GM18868 (cell line): ENCODE data around the gene NSMCE4A.
"Not testable (repeated sequence)": the region's sequence is repeated elsewhere in the genome, so short reads cannot be mapped to it uniquely, and the experiment has no call there.

ENCODE experiments used
- ATAC-seq: cut with Tn5 transposase; IDR thresholded peaks from one replicate; pipeline ENCODE4 v1.9.1; 2021; ENCODE audit warnings: mild to moderate bottlenecking, moderate library complexity; ENCODE audit not compliant: unreplicated experiment

NSMCE4A gene

DNA sequence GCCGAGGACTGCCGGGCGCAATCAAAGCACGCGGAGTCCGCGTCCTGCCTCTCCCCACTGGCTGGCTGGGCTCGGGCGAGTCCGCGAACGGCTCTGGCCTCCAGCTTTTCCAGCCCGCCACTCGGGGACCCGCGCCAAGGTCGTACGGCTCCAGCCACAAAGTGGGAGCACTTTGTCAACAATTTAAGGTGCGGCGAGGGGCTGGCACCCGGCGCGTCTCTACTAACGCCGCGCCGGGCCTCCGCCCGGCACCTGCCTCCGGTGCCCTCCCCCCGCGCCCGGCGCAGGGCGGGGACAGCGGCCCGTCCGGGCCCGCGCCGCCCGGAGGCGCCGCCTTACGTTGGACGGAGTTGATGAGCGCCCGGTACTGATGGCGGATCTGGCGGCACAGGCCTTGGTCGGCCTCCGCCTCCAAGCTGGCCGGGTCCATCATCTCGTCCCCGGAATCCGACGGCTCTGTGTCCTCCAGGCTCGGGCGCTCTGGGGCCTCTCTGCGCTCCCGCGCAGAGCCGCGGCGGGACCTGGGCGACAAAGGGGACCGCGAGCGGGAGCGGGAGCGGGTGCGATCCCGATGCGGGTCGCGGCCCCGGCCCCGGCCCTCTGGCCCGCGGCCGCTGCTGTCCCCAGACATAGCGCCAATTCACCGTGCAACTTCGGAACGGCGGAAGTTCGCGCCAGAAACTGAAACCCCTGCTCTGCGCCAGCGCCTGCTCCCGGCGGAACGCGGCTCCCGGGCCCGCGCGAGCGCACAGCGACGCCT is at the start of gene NSMCE4A:
NSMCE4A (minus strand) TSS at position 683 of the 760 bp plus-strand sequence; CDS start at position 631, 52 bp downstream.
- peak; percentile 88 for ATAC-seq

DNA sequence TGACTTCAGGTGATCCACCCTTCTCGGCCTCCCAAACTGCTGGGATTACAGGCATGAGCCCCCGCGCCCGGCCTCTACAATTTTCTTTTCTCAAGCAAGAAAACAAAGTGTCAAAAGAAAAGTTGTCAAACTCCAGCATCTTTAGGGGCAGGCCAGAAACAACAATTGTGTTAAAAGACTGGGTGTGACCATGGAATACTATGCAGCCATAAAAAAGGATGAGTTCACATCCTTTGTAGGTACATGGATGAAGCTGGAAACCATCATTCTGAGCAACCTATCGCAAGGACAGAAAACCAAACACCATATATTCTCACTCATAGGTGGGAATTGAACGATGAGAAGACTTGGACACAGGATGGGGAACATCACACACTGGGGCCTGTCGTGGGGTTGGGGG is 48.2 kb upstream of the NSMCE4A start:
- not testable (repeated sequence) for ATAC-seq

GRCh38 chr10:122022276-122022675 is 47.3 kb upstream of the NSMCE4A start:
- no peak for ATAC-seq

GRCh38 chr10:122021828-122022227 is 46.8 kb upstream of the NSMCE4A start:
- no peak for ATAC-seq

- ATAC-seq = no peak
These were observed 46.4 kb upstream of the NSMCE4A start for GRCh38 chr10:122021379-122021778.

- ATAC-seq = no peak
These were observed 45.2 kb upstream of the NSMCE4A start for GRCh38 chr10:122020226-122020625.

- no peak for ATAC-seq
These were observed 44.5 kb upstream of the NSMCE4A start for GRCh38 chr10:122019414-122019975.

DNA sequence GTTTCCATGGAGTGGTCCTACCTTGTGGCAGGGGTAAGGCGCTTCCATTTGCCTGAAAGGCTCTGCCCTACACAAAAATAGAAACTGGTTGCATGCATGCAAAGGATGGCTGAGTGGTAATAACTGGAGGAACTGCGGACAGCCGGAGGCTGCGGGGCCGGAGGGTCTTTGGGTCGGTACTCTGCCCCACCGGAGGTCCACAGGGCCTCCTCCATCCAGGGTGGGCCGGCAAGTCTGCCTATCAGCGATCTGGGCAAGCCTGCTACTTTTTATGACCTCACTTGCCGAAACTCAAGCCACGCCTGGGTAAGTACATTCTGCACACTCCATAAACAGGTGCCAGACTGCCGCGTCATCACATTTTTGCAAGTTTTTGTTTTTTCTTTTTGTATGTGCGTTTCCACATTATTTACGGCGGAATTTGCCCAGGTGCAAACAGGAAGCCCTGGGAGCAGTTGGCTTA is 44.0 kb upstream of the NSMCE4A start:
- ATAC-seq = no peak

DNA sequence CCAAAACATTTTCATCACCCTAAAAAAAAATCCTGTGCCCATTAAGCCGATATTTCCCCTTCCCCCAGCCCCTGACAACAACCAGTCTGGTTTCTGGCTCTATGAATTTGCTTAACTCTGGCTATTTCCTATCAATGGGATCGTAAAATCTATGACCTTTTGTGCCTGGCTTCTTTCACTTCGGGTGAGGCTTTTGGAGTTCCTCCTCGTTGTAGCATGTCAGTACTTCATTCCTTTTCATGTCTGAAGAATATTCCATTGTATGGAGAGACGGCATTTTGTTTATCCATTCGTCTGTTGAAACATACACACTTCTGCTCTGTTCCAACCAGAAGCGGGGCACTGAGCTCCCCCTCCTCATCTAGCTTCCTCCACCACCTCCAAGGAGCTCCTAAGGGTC is 43.5 kb upstream of the NSMCE4A start:
- ATAC-seq = no peak

- not testable (repeated sequence) for ATAC-seq
These were observed 42.9 kb upstream of the NSMCE4A start for GRCh38 chr10:122017926-122018325.

DNA sequence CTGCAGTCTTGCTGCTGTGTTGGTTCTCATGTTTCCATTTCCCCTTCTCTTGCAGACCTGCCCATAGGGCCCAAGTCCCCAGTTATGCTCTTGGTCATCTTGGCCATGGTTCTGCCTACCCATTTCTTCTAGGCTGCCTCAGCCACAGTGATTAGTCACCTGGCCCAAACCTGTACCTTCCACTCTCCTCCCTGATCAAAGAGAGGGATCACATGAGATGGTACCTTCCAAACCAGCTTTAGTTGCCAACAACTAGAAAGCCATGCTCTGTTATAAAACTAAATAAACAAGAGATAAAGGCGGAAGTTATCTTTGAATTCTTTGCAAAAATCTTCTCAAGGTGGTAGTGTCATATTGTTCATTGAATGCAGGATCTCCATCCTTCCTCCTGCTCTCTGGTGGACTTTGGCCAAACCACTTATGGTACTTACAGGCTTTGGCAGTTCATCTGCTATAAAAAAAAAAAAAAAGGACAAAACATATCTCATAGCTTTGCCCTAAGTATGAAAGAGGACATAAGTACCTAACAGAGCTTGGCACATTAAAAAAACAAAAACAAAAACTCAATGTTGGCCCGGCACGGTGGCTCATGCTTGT is 39.7 kb upstream of the NSMCE4A start:
- ATAC-seq = no peak

- ATAC-seq = no peak
These were observed 38.3 kb upstream of the NSMCE4A start for GRCh38 chr10:122013311-122013780.

- no peak for ATAC-seq
These were observed 37.7 kb upstream of the NSMCE4A start for GRCh38 chr10:122012731-122013130.

- ATAC-seq = no peak
These were observed 35.5 kb upstream of the NSMCE4A start for GRCh38 chr10:122010405-122011050.

GRCh38 chr10:122007415-122007814 is 32.4 kb upstream of the NSMCE4A start:
- no peak for ATAC-seq

DNA sequence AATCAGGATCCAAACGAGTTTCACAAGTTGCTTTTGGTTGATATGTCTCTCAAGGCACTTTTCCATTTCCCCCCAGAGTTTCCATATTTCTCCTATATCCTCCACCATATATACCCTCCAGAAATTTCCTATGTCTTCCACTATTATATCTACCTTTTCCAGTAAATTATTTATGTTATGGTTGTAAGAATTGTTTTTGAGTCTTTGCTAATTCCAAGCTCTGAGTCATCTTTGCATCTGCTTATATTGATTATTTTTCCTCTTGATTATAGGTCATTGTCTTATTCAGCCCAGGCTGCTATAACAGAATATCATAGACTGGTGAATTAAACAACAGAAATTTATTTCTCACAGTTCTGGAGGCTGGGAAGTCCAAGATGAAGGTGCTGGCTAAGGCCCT is 26.7 kb upstream of the NSMCE4A start:
- no peak for ATAC-seq

- ATAC-seq = no peak
These were observed 24.3 kb upstream of the NSMCE4A start for GRCh38 chr10:121999301-121999700.

DNA sequence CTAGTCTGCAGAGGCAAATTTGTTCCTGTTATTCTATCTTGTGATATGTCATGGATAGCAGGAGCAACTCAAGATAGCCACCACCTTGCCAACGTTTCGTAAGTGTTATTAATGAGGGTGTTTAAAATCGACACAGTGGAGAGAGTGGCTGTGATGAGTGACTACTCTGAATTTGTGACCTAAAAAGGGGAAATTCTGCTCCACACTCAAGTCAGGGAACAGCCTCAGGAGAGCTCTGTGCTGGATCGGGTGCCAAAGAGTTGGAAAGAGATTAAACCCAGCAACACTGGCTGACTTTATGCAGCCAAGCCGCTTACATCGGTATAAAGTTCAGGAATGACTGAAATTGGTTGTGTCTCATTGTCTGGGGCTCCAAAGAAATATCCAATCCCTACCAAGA is 23.4 kb upstream of the NSMCE4A start:
- ATAC-seq = no peak

DNA sequence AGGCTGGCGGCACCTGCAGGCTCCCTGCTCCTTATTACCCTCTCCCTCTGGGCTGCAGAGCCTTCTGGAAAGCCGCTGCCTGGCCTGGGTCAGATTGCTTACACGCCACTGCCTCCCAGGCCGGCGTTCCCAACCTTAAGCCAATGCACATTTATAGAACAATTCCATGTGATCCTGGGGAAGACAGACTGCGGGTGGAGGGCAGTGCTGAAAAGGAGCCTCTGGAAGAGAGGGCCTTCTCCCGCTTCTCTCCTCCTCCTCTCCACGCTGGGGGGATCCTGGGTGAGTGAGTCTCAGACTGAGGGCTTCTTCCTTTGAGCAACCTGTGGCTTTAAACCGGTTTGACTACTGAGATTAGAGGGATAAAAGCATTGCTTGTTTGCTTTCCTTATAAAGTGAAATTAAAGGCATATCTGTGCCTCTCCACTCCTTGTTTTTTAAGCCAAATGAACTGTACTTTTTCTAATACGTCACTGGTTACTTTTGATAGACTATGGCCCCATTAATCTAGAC is 19.5 kb upstream of the NSMCE4A start:
- no peak for ATAC-seq

- not testable (repeated sequence) for ATAC-seq
These were observed 16.7 kb upstream of the NSMCE4A start for GRCh38 chr10:121991727-121992126.

GRCh38 chr10:121990015-121990677 is 15.1 kb upstream of the NSMCE4A start:
- ATAC-seq = no peak
